AG04450 (cell line): ENCODE measurements around the gene TMEM244. TPM values are rescaled to one million over a fixed set of nuclear protein-coding genes. Genes with fewer than 3 reads are reported as not detected.

ENCODE experiments used
- CTCF ChIA-PET: fragments of 300-600, 350-600 bp; formaldehyde crosslinking; extraction: SDS; loops from one replicate; lab custom pipeline; 2022; ENCODE audit warnings: antibody characterized with exemption, inconsistent platforms; lab: Charles Lee
- POLR2A ChIA-PET: fragments of 350-600 bp; formaldehyde crosslinking; extraction: SDS; loops from one replicate; lab custom pipeline; 2021; ENCODE audit warnings: antibody characterized with exemption, inconsistent platforms; lab: Yijun Ruan, JAX
- DNase-seq: peaks from one replicate; pipeline ENCODE4 v3.0.0-alpha.2; 2011; ENCODE audit warnings: low read depth, low spot score
- H3K27ac ChIP-seq: one replicate; pipeline ENCODE4 v1.5.1; 2012; ENCODE audit warnings: low read depth, low read length, control low read depth
- H3K27me3 ChIP-seq: one replicate; pipeline ENCODE4 v1.6.0; 2012; ENCODE audit warnings: low read length; ENCODE audit not compliant: control insufficient read depth, insufficient read depth
- H3K4me3 ChIP-seq: 2 replicates; pipeline ENCODE4 v1.5.1; 2011; ENCODE audit warnings: mild to moderate bottlenecking, low read depth, low read length, control low read depth
- H3K9me3 ChIP-seq: 2 replicates; pipeline ENCODE4 v1.5.1; 2012; ENCODE audit warnings: low read length; ENCODE audit not compliant: control insufficient read depth, insufficient read depth
- CTCF ChIP-seq: IDR thresholded peaks from 2 replicates; pipeline ENCODE4 v1.5.1; 2011; ENCODE audit warnings: low read depth, low read length, control low read depth, inconsistent platforms
- polyA plus RNA-seq: library from polyadenylated mRNA; depleted of rRNA; stranded (reverse); fragments of >200 nt; gene quantifications from 2 replicates; pipeline ENCODE4 v1.2.3, GENCODE V29; 2011

TMEM244 gene
- polyA plus RNA-seq, 1 experiment, result not detected

DNA sequence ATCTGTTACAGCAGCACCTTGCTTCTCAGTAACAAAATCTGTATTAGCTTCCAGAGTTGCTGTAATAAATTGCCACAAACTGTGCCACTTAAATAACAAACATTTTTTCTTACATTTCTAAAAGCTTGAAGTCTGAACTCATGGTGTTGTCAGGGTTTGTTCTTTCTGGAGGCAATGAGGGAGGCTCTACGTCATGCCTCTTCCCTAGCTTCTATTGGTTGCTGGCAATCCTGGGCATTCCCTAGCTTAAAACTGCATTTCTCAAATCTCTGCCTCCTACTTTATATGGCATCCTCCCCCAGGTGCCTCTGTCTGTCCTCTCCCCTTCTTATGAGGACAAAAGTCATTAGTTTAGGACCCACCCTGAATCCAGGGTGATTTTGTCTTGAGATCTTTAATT lies 41.6 kb upstream of the TMEM244 start:
- Histone ChIP-seq H3K27ac (no peak overlapping the region), H3K27me3 (no peaks in the 10 kb centered on the region), H3K9me3 (no peaks in the 10 kb centered on the region; the same call in 1 of the 2 replicates), H3K4me3 (no peak overlapping the region)
- ChIA-PET CTCF (interaction anchor here (1.5 kb wide), 1 partner anchor 79 kb away, joined by 3 read pairs; no protein-coding TSS in a partner anchor), POLR2A (no interaction called here)
- no peak for DNase-seq
- no peak for TF ChIP-seq CTCF

GRCh38 chr6:129901910-129902309 lies 40.8 kb upstream of the TMEM244 start:
- Histone ChIP-seq H3K27me3 (no peaks in the 10 kb centered on the region), H3K27ac (no peak overlapping the region), H3K4me3 (no peak overlapping the region), H3K9me3 (no peaks in the 10 kb centered on the region; the same call in 1 of the 2 replicates)
- ChIA-PET CTCF (interaction anchor here (1.5 kb wide), 1 partner anchor 80 kb away, joined by 3 read pairs; no protein-coding TSS in a partner anchor), POLR2A (no interaction called here)
- no peak for DNase-seq
- no peak for TF ChIP-seq CTCF

DNA sequence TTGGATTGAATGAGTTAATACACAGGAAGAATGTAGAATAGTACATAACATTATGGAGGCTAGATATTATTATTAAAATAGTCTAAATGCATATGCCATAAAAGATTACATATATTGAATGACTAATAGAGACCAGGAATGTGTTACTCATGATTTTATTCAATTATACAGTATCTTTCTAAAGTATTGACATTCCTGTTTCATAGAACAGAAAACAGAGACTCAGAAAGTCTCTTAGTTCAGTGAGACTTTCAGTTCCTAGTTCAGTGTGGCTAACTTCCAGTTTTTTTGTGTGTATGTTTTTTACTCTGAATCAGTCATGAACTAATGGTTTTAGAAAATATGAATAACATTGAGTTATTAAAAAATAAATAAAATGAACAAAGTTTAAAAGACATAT lies 34.6 kb upstream of the TMEM244 start:
- POLR2A ChIA-PET, result no interaction called here
- no peak overlapping the region for H3K4me3 ChIP-seq
- no peak for DNase-seq
- H3K27ac ChIP-seq, result no peak overlapping the region
- CTCF ChIA-PET, result interaction anchor here (0.6 to 3.4 kb wide), 5 partner anchors 29 to 298 kb away, joined by 3 to 19 read pairs (median 4); no protein-coding TSS in a partner anchor
- TF ChIP-seq CTCF, result no peak
- no peaks in the 10 kb centered on the region for H3K9me3 ChIP-seq
- no peaks in the 10 kb centered on the region for H3K27me3 ChIP-seq

- Histone ChIP-seq H3K9me3 (no peaks in the 10 kb centered on the region), H3K4me3 (no peak overlapping the region), H3K27ac (no peak overlapping the region), H3K27me3 (no peaks in the 10 kb centered on the region)
- POLR2A ChIA-PET, result interaction anchor here (0.6 kb wide), 1 partner anchor 221 kb away, joined by 5 read pairs; no protein-coding TSS in a partner anchor
- CTCF ChIA-PET, result interaction anchor here (0.9 to 3.4 kb wide), 6 partner anchors 87 to 297 kb away, joined by 3 to 19 read pairs (median 4); no protein-coding TSS in a partner anchor
- TF ChIP-seq CTCF, result no peak
- no peak for DNase-seq
Measured at GRCh38 chr6:129894921-129895320, 33.8 kb upstream of the TMEM244 start.

GRCh38 chr6:129893640-129894039 lies 32.5 kb upstream of the TMEM244 start:
- ChIA-PET CTCF (interaction anchor here (0.7 to 3.4 kb wide), 9 partner anchors 18 to 128 kb away, joined by 3 to 19 read pairs (median 3); partner anchors contain the start of gene L3MBTL3), POLR2A (no interaction called here)
- Histone ChIP-seq H3K27ac (no peak overlapping the region), H3K9me3 (no peaks in the 10 kb centered on the region), H3K27me3 (no peaks in the 10 kb centered on the region), H3K4me3 (no peak overlapping the region)
- no peak for DNase-seq
- TF ChIP-seq CTCF, result peak; percentile 48
